ENCODE data around the gene CCDC28A.

DNA sequence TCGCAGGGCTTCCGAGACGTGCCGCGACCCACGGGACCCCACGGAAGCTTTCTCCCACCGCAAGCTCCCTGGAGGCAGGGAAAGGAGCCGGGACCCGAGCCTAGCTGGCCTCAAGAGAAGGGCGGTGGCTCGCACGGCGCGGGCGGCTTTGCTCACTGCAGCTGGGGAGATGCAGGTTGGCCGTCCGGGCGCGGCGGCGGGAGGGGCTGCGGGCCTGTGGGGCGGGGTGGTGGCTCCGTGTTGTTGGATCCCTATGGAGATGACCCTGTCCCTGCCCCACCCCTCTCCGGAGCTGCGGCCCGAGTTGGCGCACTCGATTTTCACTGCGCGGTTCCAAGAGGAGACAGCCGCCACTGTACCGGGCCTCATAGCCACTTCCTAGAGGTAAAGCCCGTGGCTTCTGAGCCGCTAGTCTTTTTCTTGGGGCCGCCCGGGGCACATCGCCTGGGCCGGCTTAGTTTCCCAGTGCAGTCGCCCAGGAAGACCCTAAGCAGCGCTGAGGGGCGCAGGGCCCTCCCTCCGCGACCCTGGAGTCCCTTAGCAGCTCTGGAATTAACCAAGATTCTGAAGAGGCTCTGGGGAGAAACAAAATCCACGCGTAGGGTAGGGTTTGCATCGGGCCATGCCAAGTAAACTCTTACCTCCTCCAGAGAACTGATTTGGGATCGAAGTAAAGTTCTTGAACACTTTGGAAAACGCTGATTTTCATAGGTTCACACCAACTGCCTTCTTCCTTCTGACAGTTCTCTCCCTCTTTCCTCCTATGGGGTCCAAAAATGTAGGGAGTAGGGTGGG, 22.4 kb downstream of the CCDC28A start, which contains the start of gene ECT2L:
- TF ChIP-seq CREB1 (IDR thresholded peaks at IDR 0.05; ENCODE audit: low read depth) = no peak
- no peak for TF ChIP-seq EP300 (IDR thresholded peaks at IDR 0.05; ENCODE audit: borderline replicate concordance)
- no peak for TF ChIP-seq TCF12 (IDR thresholded peaks at IDR 0.05; ENCODE audit: low read depth)
- TF ChIP-seq EGR1 (IDR thresholded peaks at IDR 0.05) = no peak
- no peak for TF ChIP-seq CEBPB (IDR thresholded peaks at IDR 0.05)
- no peak for TF ChIP-seq RAD21 (IDR thresholded peaks at IDR 0.05; ENCODE audit: low read depth)
